SK-N-MC (cell line): ENCODE results near the gene LOXL1.

Experiments
- DNase-seq: peaks from one replicate; pipeline ENCODE4 v3.0.0-alpha.2; 2011; ENCODE audit warnings: low read depth, low spot score
- H3K27ac ChIP-seq: fragments of 200-600 bp; sonication (generic); 2 replicates; pipeline ENCODE4 v1.5.1; 2016; ENCODE audit warnings: mixed run types
- H3K36me3 ChIP-seq: fragments of 200-600 bp; sonication (generic); 2 replicates; pipeline ENCODE4 v1.6.1; 2017; ENCODE audit warnings: antibody characterized with exemption, low read length, mixed read lengths; ENCODE audit not compliant: insufficient read depth
- H3K4me3 ChIP-seq: fragments of 200-600 bp; sonication (generic); 2 replicates; pipeline ENCODE4 v1.5.1; 2016
- H3K9ac ChIP-seq: fragments of 200-600 bp; sonication (generic); 2 replicates; pipeline ENCODE4 v1.8.0; 2017; ENCODE audit warnings: mixed run types, mixed read lengths; ENCODE audit not compliant: insufficient read length
- H3K9me3 ChIP-seq: fragments of 200-600 bp; sonication (generic); 2 replicates; pipeline ENCODE4 v1.6.1; 2017; ENCODE audit warnings: low read depth, mild to moderate bottlenecking, antibody characterized with exemption, low read length, moderate library complexity, mixed read lengths
- EZH2 ChIP-seq: fragments of 200-600 bp; sonication (generic); IDR thresholded peaks from one replicate; pipeline ENCODE4 v1.6.1; 2017; ENCODE audit warnings: antibody characterized with exemption
- FOXP2 ChIP-seq: optimal IDR thresholded peaks from 2 replicates; pipeline ENCODE3; 2011; ENCODE audit warnings: mild to moderate bottlenecking, moderate library complexity; ENCODE audit not compliant: insufficient read depth; ENCODE audit errors: extremely low read length, control extremely low read depth
- POLR2AphosphoS5 ChIP-seq: IDR thresholded peaks from 2 replicates; pipeline ENCODE4 v1.6.1; 2012; ENCODE audit warnings: mild to moderate bottlenecking, low read depth, low read length, borderline replicate concordance

LOXL1 gene

GRCh38 chr15:73906346-73907034 is 19.8 kb upstream of the LOXL1 start:
- Histone ChIP-seq H3K9me3 (no peaks in the 10 kb centered on the region), H3K4me3 (no peak overlapping the region), H3K9ac (no peak overlapping the region), H3K27ac (no peak overlapping the region), H3K36me3 (no peaks in the 10 kb centered on the region)
- TF ChIP-seq FOXP2 (no peak), POLR2AphosphoS5 (no peak), EZH2 (no peak)
- no peak for DNase-seq

DNA sequence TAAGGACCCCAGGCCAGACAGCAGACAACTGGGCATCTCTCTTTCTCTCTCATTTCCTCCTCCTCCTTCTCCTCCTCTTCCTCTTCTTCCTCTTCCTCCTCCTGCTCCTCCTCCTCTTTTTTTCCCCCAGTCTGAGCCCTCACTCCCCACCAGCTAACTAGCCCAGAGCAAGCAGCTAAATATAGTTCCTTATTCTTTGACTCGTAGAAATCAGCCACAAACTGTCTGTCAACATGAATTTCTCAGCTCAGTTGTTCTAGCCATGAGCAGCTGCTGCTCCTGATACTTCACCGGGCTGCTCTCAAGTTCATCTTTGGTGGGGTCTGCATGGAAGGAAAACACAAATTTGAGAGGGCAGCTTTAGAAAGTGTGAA is 19.2 kb upstream of the LOXL1 start:
- TF ChIP-seq FOXP2 (no peak), POLR2AphosphoS5 (no peak), EZH2 (no peak)
- no peak for DNase-seq
- no peak overlapping the region for H3K27ac ChIP-seq
- no peak overlapping the region for H3K9ac ChIP-seq
- H3K4me3 ChIP-seq: no peak overlapping the region
- no peaks in the 10 kb centered on the region for H3K9me3 ChIP-seq
- H3K36me3 ChIP-seq: no peaks in the 10 kb centered on the region

DNA sequence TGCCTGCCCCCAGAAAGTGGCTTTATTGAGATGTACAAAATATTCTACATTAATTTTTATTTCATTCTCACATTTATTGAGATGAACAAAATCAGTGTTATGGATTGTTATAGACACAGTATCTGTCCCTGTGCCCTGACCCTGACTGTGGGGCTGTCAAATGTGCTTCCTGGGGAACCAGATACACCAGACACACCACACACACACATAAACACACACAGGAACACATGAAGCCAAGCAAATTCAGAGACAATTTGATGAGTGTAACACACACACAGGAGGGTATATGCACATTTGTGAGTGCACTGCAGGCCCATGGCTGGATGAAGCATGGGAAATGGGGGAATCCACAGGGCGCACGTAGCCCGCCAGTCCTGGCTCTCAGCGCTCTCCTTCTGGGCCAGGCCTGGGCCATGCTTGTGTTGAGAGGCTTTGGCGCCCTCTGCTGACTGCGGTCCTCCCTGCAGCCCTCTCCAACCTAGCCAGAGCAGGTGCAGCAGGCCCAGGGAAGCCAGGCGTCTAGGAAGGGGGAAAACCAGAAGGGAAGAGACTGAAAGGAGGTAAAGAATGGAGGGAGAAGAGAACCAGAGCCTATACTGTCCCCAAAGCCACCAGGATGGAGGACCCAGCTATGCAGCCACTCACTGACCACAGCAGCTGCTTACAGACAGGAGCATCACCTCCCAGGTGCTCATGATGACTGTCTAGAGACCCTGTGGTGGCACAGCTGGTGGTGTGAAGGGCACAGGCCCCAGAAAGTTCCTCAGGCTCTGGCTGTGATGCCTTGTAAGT is 18.0 kb upstream of the LOXL1 start:
- Histone ChIP-seq H3K4me3 (no peak overlapping the region), H3K27ac (no peak overlapping the region), H3K9me3 (no peaks in the 10 kb centered on the region), H3K9ac (no peak overlapping the region), H3K36me3 (no peaks in the 10 kb centered on the region)
- no peak for DNase-seq
- no peak for TF ChIP-seq EZH2
- no peak for TF ChIP-seq POLR2AphosphoS5
- TF ChIP-seq FOXP2: no peak

- no peaks in the 10 kb centered on the region for H3K9me3 ChIP-seq
- no peak overlapping the region for H3K4me3 ChIP-seq
- DNase-seq: no peak
- no peaks in the 10 kb centered on the region for H3K36me3 ChIP-seq
- no peak for TF ChIP-seq POLR2AphosphoS5
- TF ChIP-seq FOXP2: no peak
- no peak for TF ChIP-seq EZH2
- no peak overlapping the region for H3K27ac ChIP-seq
- H3K9ac ChIP-seq: no peak overlapping the region
Observed at GRCh38 chr15:73908822-73909122, 17.5 kb upstream of the LOXL1 start.

DNA sequence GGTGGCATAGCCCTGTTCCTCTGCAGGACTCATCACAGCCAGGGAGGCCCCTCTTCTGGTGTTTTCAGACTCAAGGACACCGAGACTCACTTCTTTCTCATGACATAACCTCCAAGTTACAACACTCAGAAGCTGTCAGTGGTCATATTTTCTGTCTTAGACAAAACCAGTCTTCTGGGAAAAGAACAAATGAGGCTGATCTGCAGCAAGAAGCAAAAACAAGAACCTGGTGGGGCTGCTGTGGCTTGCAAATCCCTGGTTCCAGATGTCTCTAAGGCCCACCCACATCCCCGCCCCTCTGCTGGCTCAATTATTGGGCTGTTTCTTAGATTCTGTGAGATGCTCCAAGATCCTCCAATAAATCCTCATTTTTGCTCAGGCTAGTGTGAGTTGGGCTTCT is 16.6 kb upstream of the LOXL1 start:
- no peak for DNase-seq
- no peak for TF ChIP-seq POLR2AphosphoS5
- no peak for TF ChIP-seq FOXP2
- no peak for TF ChIP-seq EZH2
- no peak overlapping the region for H3K9ac ChIP-seq
- no peaks in the 10 kb centered on the region for H3K9me3 ChIP-seq
- no peak overlapping the region for H3K4me3 ChIP-seq
- no peaks in the 10 kb centered on the region for H3K36me3 ChIP-seq
- no peak overlapping the region for H3K27ac ChIP-seq

DNA sequence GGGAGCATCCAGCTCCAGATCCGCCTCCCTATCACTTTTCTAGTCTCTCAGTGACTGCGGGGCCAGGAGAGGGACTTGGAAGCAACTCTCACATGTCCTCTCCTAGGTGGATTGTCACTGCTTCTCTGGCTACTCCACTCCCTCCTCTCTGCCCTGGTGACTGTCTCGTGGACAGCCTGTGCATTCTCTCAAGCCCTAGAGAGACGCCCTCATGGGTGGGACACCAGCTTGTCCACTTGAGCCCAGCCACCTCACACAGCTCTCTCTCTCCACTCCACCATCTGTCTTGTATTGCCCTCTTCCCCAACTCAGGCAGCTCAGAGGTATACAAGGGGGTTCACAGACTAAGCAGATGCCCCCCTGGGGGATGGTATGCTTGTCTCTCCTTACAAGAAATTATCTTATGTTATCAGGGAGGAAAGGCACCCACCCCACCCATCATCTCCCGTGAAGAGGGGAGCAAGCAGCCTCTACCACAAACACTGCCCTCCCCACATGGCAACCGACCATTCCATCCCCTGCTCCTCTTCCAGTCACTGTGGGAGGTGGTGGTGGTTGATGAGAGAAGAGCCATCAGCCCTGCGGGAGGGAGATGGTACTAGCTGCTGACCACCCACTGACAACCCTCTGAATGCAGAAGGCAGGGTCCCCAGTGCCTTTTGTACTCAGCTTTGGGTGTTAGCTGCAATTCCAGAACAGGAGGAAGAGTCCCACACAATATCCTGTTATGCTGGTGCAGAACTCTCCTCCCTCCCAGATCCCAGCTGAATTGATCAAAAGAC is 15.5 kb upstream of the LOXL1 start:
- H3K9me3 ChIP-seq: no peaks in the 10 kb centered on the region
- TF ChIP-seq FOXP2 (no peak), POLR2AphosphoS5 (no peak), EZH2 (no peak)

GRCh38 chr15:73912030-73912596 is 14.1 kb upstream of the LOXL1 start:
- no peaks in the 10 kb centered on the region for H3K36me3 ChIP-seq
- H3K4me3 ChIP-seq: no peak overlapping the region
- no peaks in the 10 kb centered on the region for H3K9me3 ChIP-seq
- no peak overlapping the region for H3K27ac ChIP-seq
- H3K9ac ChIP-seq: no peak overlapping the region
- DNase-seq: no peak
- TF ChIP-seq FOXP2: no peak
- TF ChIP-seq EZH2: no peak
- no peak for TF ChIP-seq POLR2AphosphoS5

More for the DNA sequence above, 15.5 kb upstream of the LOXL1 start:
- Histone ChIP-seq H3K9ac (no peak overlapping the region), H3K27ac (no peak overlapping the region), H3K36me3 (no peaks in the 10 kb centered on the region), H3K4me3 (no peak overlapping the region)
- no peak for DNase-seq

DNA sequence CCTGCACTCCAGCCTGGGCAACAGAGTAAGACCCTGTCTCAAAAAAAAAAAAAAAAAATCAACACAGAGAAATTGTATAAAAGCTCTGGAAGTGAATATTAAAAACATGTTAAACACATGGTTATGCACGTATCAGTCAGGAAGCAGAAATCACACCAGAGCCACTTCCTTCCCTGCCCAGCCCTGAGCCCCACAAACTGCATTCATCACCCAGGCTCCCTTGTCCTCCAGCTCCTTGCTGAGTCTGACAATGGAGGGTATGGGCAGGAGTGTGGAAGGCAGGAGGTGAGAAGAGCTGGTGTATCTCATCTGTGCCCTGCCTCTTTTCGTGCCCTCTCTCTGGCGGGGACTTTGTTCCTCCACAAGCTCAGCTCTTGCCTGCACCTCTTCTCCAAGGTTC is 12.1 kb upstream of the LOXL1 start:
- TF ChIP-seq EZH2: no peak
- TF ChIP-seq POLR2AphosphoS5: no peak
- no peak for TF ChIP-seq FOXP2
- Histone ChIP-seq H3K4me3 (no peak overlapping the region), H3K27ac (no peak overlapping the region), H3K9ac (no peak overlapping the region), H3K36me3 (no peaks in the 10 kb centered on the region), H3K9me3 (no peaks in the 10 kb centered on the region)
- no peak for DNase-seq
